Loucy (cell line): ENCODE data around the gene ANOS1.

Source experiments
- EZH2phosphoT487 ChIP-seq: fragments of 200-600 bp; IDR thresholded peaks from 2 replicates; pipeline ENCODE4 v1.6.1; 2018; ENCODE audit warnings: antibody characterized with exemption, mild to moderate bottlenecking, moderate library complexity, borderline replicate concordance
- TF ChIP-seq, protein P1 (sequence below): fragments of 200-600 bp; sonication (generic); conservative IDR thresholded peaks from 2 replicates; pipeline ENCODE4 v1.5.1; 2014; ENCODE audit warnings: mild to moderate bottlenecking, antibody characterized with exemption, low read length

DNA sequence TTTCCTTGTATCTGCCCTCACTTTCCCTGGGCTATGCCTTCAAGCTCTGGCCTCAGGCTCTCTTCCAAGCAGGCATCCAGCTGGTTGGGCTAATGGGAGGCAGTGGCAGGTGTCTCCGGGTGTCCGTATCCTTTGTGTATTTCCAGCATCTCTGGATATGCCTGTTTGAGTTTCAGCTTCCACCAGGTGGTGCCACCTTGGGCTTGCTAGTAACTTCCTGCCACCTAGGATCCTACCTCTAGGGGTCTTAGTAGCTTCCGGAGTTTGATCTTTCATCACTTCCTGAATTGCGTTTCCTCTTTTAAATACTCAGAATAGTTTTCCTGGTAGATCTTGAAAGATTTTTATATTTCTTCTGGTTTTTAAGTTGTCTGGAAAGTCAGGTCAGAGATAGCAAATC lies 23.2 kb upstream of the ANOS1 start:
- TF ChIP-seq, protein P1, sequence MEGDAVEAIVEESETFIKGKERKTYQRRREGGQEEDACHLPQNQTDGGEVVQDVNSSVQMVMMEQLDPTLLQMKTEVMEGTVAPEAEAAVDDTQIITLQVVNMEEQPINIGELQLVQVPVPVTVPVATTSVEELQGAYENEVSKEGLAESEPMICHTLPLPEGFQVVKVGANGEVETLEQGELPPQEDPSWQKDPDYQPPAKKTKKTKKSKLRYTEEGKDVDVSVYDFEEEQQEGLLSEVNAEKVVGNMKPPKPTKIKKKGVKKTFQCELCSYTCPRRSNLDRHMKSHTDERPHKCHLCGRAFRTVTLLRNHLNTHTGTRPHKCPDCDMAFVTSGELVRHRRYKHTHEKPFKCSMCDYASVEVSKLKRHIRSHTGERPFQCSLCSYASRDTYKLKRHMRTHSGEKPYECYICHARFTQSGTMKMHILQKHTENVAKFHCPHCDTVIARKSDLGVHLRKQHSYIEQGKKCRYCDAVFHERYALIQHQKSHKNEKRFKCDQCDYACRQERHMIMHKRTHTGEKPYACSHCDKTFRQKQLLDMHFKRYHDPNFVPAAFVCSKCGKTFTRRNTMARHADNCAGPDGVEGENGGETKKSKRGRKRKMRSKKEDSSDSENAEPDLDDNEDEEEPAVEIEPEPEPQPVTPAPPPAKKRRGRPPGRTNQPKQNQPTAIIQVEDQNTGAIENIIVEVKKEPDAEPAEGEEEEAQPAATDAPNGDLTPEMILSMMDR: peak; percentile 27
- TF ChIP-seq EZH2phosphoT487: no peak
